Retinal pigment epithelial cell (primary cell): ENCODE measurements around the gene TNFAIP8L1.

ENCODE experiments used
- DNase-seq: peaks from one replicate; pipeline ENCODE4 v3.0.0-alpha.2; 2010; ENCODE audit warnings: low read depth
- H3K4me3 ChIP-seq: 2 replicates; pipeline ENCODE4 v1.5.1; 2011; ENCODE audit warnings: mild to moderate bottlenecking, low read length, control low read depth, moderate library complexity
- TF ChIP-seq, protein P1 (sequence below): conservative IDR thresholded peaks from 2 replicates; pipeline ENCODE4 v1.5.1; 2011; ENCODE audit warnings: low read depth, low read length, control low read depth, inconsistent platforms

TNFAIP8L1 gene

GRCh38 chr19:4657262-4657661 lies 17.9 kb downstream of the TNFAIP8L1 start:
- DNase-seq = no peak
- TF ChIP-seq, protein P1, sequence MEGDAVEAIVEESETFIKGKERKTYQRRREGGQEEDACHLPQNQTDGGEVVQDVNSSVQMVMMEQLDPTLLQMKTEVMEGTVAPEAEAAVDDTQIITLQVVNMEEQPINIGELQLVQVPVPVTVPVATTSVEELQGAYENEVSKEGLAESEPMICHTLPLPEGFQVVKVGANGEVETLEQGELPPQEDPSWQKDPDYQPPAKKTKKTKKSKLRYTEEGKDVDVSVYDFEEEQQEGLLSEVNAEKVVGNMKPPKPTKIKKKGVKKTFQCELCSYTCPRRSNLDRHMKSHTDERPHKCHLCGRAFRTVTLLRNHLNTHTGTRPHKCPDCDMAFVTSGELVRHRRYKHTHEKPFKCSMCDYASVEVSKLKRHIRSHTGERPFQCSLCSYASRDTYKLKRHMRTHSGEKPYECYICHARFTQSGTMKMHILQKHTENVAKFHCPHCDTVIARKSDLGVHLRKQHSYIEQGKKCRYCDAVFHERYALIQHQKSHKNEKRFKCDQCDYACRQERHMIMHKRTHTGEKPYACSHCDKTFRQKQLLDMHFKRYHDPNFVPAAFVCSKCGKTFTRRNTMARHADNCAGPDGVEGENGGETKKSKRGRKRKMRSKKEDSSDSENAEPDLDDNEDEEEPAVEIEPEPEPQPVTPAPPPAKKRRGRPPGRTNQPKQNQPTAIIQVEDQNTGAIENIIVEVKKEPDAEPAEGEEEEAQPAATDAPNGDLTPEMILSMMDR = no peak
- no peak overlapping the region for H3K4me3 ChIP-seq

DNA sequence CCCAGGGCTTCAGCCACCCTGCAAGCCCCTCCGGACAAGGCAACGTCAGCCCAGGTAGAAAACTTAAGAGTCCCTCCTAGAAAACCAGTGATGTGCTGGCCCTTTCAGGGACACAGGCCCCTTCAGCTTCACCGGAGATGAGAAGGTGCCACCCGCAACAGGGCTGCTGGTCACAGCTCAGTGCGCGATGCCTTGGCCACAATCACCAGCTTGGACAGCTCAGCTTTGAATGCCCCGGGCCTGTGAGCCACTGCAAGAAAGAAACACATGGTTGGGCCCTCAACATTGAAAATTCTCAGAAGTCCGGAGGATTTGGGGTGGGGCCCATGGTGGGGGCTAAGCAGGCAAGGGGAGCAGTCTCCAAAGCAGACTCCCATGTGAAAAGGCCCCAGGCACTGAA lies 18.5 kb downstream of the TNFAIP8L1 start:
- TF ChIP-seq, protein P1 = no peak
- no peak for DNase-seq
- no peak overlapping the region for H3K4me3 ChIP-seq

DNA sequence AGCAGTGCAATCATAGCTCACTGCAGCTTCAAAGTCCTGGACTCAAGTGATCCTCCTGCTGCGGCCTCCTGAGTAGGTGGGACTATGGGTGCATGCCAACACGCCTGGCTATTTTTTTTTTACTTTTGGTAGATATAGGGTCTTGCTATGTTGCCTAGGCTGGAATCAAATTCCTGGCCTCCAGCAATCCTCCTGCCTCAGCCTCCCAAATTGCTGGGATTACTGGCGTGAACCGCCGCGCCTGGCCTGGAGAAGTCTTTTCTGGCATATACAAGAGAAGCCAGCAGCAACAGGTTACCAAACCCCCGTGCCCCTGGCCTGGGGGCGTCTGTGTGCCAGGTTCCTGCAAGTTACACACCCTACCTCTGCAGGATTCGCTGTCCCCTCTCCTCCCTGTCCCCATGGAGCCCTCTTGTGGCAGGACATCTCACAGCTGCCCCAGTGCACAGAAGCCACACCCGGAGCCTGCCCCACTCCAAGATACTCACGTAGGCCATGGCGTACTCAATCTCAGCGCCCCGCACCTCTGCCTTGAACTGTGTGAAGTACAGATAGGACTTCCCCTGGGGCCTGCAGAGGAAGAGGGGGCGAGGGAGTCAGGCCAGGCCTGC lies 21.0 kb downstream of the TNFAIP8L1 start:
- H3K4me3 ChIP-seq = no peak overlapping the region
- TF ChIP-seq, protein P1 = peak; percentile 30
- no peak for DNase-seq

GRCh38 chr19:4660993-4661392 lies 21.7 kb downstream of the TNFAIP8L1 start:
- no peak overlapping the region for H3K4me3 ChIP-seq
- TF ChIP-seq, protein P1 = no peak
- DNase-seq = no peak

DNA sequence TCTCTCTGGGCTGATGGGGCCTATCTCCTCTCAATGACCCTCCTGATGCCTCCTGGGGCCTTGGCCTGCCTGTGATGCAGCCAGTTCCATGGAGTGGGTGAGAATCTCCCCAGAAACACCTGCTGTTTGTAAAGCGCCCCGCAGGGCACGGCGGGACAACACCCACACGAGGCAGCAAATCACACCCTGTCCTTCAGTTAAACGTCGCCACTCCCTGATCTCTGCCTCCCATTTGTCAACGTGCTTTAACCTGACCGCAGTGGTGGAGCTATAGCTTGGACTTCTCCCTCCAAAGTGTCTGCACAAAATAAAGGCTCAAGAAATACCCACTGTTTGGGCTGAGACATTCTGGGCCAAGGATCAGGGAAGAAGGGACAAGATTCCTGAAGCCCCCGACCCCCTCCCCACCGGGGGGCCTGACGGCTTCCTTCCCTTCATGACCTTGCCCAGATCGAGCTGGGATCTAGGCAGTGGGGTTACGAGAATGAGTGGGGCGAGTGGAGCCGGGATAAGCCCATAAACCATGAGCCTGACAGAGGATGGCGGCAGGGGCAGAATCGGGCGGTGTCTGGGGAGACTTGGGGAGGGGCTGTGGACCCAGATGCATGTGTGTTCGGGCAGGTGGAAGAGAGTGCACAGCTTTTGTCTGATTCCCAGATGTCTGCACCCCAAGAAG lies 22.8 kb downstream of the TNFAIP8L1 start:
- no peak overlapping the region for H3K4me3 ChIP-seq
- TF ChIP-seq, protein P1 = no peak
- no peak for DNase-seq

DNA sequence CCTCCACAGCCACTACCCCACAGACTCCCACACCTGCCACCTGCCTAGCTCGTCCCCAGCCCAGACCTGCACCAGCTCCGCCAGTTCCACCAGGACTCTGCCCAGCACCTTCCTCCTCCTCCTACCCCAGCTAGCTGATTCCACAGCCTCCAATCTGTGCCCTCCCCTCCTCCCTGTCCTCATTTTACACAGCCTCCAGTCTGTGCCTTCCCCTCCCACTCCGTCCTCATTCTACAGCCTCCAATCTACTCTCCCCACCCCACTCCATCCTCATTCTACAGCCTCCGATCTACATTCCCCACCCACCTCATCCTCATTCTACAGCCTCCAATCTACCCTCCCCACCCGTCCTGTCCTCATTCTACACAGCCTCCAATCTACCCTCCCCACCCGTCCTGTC lies 23.5 kb downstream of the TNFAIP8L1 start:
- no peak overlapping the region for H3K4me3 ChIP-seq
- no peak for DNase-seq
- TF ChIP-seq, protein P1 = no peak

GRCh38 chr19:4664642-4665041 lies 25.3 kb downstream of the TNFAIP8L1 start:
- DNase-seq = no peak
- TF ChIP-seq, protein P1 = no peak
- no peak overlapping the region for H3K4me3 ChIP-seq
